HepG2 (cell line): ENCODE data around the gene NFATC3. TPM values are rescaled to one million over a fixed set of nuclear protein-coding genes. Genes with fewer than 3 reads are reported as not detected.

ENCODE experiments used
- CBFB ChIP-seq: sonication (generic); formaldehyde crosslinking; IDR thresholded peaks from 2 replicates; pipeline ENCODE4 v1.4.0; 2020; ENCODE audit warnings: missing genetic modification reagents
- HNF4G ChIP-seq, 2 experiments: sonication (generic) in 1 of 2; formaldehyde crosslinking in 1 of 2; IDR thresholded peaks; 2 replicates each; pipeline versions ENCODE4 v1.4.0 to v1.6.1; 2011 to 2020; ENCODE audit warnings: borderline replicate concordance in 2 of 2, low read depth in 2 of 2, mild to moderate bottlenecking in 2 of 2, low read length in 1 of 2, missing genetic modification reagents in 1 of 2, moderate library complexity in 1 of 2
- MEF2D ChIP-seq: sonication (generic); formaldehyde crosslinking; IDR thresholded peaks from 2 replicates; pipeline ENCODE4 v1.5.1; 2020; ENCODE audit warnings: mild to moderate bottlenecking, missing genetic modification reagents
- NBN ChIP-seq: fragments of 450-650 bp; conservative IDR thresholded peaks from 2 replicates; pipeline ENCODE4 v1.6.1; 2017
- NFRKB ChIP-seq: fragments of 450-650 bp; IDR thresholded peaks from 2 replicates; pipeline ENCODE4 v1.6.1; 2017
- SRSF9 ChIP-seq: fragments of 200-400 bp; formaldehyde crosslinking; IDR thresholded peaks from 2 replicates; pipeline ENCODE4 v1.6.1; 2018; ENCODE audit warnings: borderline replicate concordance, mild to moderate bottlenecking, low read depth, low read length; ENCODE audit not compliant: insufficient read depth, poor library complexity, severe bottlenecking
- ZFP41 ChIP-seq: sonication (generic); formaldehyde crosslinking; IDR thresholded peaks from 2 replicates; pipeline ENCODE4 v1.4.0; 2020; ENCODE audit warnings: mild to moderate bottlenecking, missing genetic modification reagents, borderline replicate concordance
- ZMYM4 ChIP-seq: sonication (generic); formaldehyde crosslinking; IDR thresholded peaks from 2 replicates; pipeline ENCODE4 v1.8.1; 2023; ENCODE audit warnings: mild to moderate bottlenecking, missing genetic modification reagents
- ZNF24 ChIP-seq: fragments of 450-650 bp; IDR thresholded peaks from 2 replicates; pipeline ENCODE4 v1.6.1; 2017; ENCODE audit warnings: antibody characterized with exemption, mild to moderate bottlenecking
- ZNF468 ChIP-seq: sonication (generic); formaldehyde crosslinking; IDR thresholded peaks from 2 replicates; pipeline ENCODE4 v1.8.0; 2022; ENCODE audit warnings: mild to moderate bottlenecking, moderate library complexity, missing genetic modification reagents
- ZNF569 ChIP-seq: sonication (generic); formaldehyde crosslinking; IDR thresholded peaks from 2 replicates; pipeline ENCODE4 v1.5.0; 2020; ENCODE audit warnings: mild to moderate bottlenecking, missing genetic modification reagents, moderate library complexity, borderline replicate concordance
- polyA plus RNA-seq, 8 experiments: library from polyadenylated mRNA; depleted of rRNA in 3 of 8; stranded (reverse) in 7 of 8; unstranded in 1 of 8; fragments of >200 nt; fragmentation: Illumina TruSeq in 4 of 8; extraction: Trizol in 4 of 8; gene quantifications; 2 replicates each; pipeline versions ENCODE4 v1.2.1 to v1.2.3, GENCODE V29; 2011 to 2016; ENCODE audit warnings: low read depth in 4 of 8, missing spikeins in 1 of 8, mixed read lengths in 1 of 8; ENCODE audit not compliant: insufficient read depth in 1 of 8
- total RNA-seq, 5 experiments: library from RNA; depleted of rRNA; stranded (reverse); fragments of >200 nt; fragmentation: Illumina TruSeq; extraction: Trizol; gene quantifications; 2 replicates each; pipeline ENCODE4 v1.2.3, GENCODE V29; 2016; ENCODE audit warnings: low read depth in 1 of 5
- TF ChIP-seq, protein P1 (sequence below): sonication (generic); formaldehyde crosslinking; IDR thresholded peaks from 2 replicates; pipeline ENCODE4 v1.4.0; 2020; ENCODE audit warnings: missing genetic modification reagents, borderline replicate concordance
- TF ChIP-seq, protein P2 (sequence below): IDR thresholded peaks from 2 replicates; pipeline ENCODE4 v1.6.1; 2016; ENCODE audit warnings: mild to moderate bottlenecking
- TF ChIP-seq, protein P3 (sequence below): sonication (generic); formaldehyde crosslinking; IDR thresholded peaks from 2 replicates; pipeline ENCODE4 v1.4.0; 2020; ENCODE audit warnings: mild to moderate bottlenecking, missing genetic modification reagents
- TF ChIP-seq, protein P4 (sequence below): sonication (generic); formaldehyde crosslinking; IDR thresholded peaks from 2 replicates; pipeline ENCODE4 v1.4.0; 2020; ENCODE audit warnings: mild to moderate bottlenecking, low read depth, missing genetic modification reagents
- TF ChIP-seq, protein P5 (sequence below): sonication (generic); formaldehyde crosslinking; IDR thresholded peaks from 2 replicates; pipeline ENCODE4 v1.5.0; 2020; ENCODE audit warnings: missing genetic modification reagents, mild to moderate bottlenecking, borderline replicate concordance

Gene NFATC3
- total and polyA plus RNA-seq, 2 of the 13 experiments (the other 11 are each of a cell fraction or from before 2014, with no cell fraction given): 52.6 to 62.7 TPM

DNA sequence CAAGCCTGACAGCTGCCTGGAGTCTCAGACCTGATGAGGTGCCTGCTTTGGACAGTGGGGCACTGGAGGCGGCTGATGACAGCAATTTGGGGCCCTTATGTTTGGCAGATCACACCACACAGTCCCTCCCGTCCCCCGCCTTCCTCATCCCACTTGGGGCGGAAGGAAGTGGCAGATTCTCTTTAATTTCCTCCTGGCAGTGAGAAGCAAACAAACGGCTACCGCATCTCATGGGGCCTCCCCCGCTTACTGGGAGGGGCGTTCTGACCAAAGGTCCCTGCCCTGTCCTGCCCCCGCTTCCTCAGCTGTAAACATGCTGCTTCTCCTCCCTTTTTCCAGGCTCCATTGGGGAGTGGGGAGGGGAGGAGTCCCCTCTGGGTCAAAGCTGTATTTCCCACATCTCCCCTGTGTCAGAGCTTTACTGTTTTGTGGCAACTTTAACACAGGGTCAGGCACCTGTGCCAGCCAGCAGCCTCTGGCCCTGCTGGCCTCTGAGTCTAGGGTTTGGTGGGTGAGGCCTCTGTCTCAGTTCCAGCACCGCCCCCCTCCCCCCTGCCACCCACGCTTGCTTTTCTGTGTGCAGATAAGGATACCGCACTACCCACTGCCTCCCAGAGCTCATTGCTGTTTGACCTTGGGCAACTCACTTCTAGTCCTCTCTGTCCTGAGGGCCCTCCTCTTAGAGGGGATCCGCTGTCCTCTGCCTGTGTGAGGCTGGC is 5.4 kb upstream of the NFATC3 start (continued):
- TF ChIP-seq, protein P1, sequence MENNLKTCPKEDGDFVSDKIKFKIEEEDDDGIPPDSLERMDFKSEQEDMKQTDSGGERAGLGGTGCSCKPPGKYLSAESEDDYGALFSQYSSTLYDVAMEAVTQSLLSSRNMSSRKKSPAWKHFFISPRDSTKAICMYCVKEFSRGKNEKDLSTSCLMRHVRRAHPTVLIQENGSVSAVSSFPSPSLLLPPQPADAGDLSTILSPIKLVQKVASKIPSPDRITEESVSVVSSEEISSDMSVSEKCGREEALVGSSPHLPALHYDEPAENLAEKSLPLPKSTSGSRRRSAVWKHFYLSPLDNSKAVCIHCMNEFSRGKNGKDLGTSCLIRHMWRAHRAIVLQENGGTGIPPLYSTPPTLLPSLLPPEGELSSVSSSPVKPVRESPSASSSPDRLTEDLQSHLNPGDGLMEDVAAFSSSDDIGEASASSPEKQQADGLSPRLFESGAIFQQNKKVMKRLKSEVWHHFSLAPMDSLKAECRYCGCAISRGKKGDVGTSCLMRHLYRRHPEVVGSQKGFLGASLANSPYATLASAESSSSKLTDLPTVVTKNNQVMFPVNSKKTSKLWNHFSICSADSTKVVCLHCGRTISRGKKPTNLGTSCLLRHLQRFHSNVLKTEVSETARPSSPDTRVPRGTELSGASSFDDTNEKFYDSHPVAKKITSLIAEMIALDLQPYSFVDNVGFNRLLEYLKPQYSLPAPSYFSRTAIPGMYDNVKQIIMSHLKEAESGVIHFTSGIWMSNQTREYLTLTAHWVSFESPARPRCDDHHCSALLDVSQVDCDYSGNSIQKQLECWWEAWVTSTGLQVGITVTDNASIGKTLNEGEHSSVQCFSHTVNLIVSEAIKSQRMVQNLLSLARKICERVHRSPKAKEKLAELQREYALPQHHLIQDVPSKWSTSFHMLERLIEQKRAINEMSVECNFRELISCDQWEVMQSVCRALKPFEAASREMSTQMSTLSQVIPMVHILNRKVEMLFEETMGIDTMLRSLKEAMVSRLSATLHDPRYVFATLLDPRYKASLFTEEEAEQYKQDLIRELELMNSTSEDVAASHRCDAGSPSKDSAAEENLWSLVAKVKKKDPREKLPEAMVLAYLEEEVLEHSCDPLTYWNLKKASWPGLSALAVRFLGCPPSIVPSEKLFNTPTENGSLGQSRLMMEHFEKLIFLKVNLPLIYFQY (CRISPR knock-in tag): peak; percentile 56
- TF ChIP-seq, protein P2, sequence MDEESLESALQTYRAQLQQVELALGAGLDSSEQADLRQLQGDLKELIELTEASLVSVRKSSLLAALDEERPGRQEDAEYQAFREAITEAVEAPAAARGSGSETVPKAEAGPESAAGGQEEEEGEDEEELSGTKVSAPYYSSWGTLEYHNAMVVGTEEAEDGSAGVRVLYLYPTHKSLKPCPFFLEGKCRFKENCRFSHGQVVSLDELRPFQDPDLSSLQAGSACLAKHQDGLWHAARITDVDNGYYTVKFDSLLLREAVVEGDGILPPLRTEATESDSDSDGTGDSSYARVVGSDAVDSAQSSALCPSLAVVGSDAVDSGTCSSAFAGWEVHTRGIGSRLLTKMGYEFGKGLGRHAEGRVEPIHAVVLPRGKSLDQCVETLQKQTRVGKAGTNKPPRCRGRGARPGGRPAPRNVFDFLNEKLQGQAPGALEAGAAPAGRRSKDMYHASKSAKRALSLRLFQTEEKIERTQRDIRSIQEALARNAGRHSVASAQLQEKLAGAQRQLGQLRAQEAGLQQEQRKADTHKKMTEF: peak; percentile 98
- peak; percentile 99 for TF ChIP-seq HNF4G (IDR thresholded peaks at IDR 0.05; ENCODE audit: borderline replicate concordance, low read depth, low read length)
- peak; percentile 99 for TF ChIP-seq HNF4G (CRISPR knock-in tag; IDR thresholded peaks at IDR 0.05; ENCODE audit: borderline replicate concordance, low read depth)
- TF ChIP-seq, protein P3, sequence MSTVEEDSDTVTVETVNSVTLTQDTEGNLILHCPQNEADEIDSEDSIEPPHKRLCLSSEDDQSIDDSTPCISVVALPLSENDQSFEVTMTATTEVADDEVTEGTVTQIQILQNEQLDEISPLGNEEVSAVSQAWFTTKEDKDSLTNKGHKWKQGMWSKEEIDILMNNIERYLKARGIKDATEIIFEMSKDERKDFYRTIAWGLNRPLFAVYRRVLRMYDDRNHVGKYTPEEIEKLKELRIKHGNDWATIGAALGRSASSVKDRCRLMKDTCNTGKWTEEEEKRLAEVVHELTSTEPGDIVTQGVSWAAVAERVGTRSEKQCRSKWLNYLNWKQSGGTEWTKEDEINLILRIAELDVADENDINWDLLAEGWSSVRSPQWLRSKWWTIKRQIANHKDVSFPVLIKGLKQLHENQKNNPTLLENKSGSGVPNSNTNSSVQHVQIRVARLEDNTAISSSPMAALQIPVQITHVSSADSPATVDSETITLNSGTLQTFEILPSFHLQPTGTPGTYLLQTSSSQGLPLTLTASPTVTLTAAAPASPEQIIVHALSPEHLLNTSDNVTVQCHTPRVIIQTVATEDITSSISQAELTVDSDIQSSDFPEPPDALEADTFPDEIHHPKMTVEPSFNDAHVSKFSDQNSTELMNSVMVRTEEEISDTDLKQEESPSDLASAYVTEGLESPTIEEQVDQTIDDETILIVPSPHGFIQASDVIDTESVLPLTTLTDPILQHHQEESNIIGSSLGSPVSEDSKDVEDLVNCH (CRISPR knock-in tag): no peak
- TF ChIP-seq, protein P4, sequence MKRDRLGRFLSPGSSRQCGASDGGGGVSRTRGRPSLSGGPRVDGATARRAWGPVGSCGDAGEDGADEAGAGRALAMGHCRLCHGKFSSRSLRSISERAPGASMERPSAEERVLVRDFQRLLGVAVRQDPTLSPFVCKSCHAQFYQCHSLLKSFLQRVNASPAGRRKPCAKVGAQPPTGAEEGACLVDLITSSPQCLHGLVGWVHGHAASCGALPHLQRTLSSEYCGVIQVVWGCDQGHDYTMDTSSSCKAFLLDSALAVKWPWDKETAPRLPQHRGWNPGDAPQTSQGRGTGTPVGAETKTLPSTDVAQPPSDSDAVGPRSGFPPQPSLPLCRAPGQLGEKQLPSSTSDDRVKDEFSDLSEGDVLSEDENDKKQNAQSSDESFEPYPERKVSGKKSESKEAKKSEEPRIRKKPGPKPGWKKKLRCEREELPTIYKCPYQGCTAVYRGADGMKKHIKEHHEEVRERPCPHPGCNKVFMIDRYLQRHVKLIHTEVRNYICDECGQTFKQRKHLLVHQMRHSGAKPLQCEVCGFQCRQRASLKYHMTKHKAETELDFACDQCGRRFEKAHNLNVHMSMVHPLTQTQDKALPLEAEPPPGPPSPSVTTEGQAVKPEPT (CRISPR knock-in tag): no peak
- no peak for TF ChIP-seq ZNF569 (CRISPR knock-in tag)
- peak; percentile 96 for TF ChIP-seq MEF2D (CRISPR knock-in tag)
- TF ChIP-seq ZMYM4: peak; percentile 59; the same call in 1 of the 2 replicates
- TF ChIP-seq ZFP41 (CRISPR knock-in tag): peak; percentile 87; the same call in 1 of the 2 replicates
- TF ChIP-seq NFRKB: no peak
- 0 out of 2 replicates have a peak, but pooled peaks have one; percentile 11 for TF ChIP-seq ZNF24
- TF ChIP-seq NBN: no peak
- TF ChIP-seq SRSF9: no peak
- peak; percentile 92; the same call in 1 of the 2 replicates for TF ChIP-seq CBFB (CRISPR knock-in tag)
- TF ChIP-seq, protein P5, sequence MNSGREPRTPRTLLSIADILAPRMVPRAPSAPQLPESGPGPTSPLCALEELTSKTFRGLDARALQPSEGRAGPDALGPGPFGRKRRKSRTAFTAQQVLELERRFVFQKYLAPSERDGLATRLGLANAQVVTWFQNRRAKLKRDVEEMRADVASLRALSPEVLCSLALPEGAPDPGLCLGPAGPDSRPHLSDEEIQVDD (CRISPR knock-in tag): 0 out of 2 replicates have a peak, but pooled peaks have one; percentile 4
- TF ChIP-seq ZNF468 (CRISPR knock-in tag): 0 out of 2 replicates have a peak, but pooled peaks have one; percentile 39
